ENCODE results near the gene PPIG. TPM values are rescaled to one million over a fixed set of nuclear protein-coding genes. Genes with fewer than 3 reads are reported as not detected.

The PPIG gene
- total and polyA plus RNA-seq, 2 donors (not counting 1 experiment from before 2014, with no cell fraction given) = 21.5 to 78.6 TPM

GRCh38 chr2:169623235-169623634, 39.1 kb downstream of the PPIG start:
- ATAC-seq (ENCODE audit: low read depth) (no peak), DNase-seq (no peak)
- Mint-ChIP-seq H3K9me3 (ENCODE audit: insufficient read depth) (no peaks in the 10 kb centered on the region), H3K4me1 (peaks cover 5% of the 10 kb centered on the region), H3K27me3 (no peaks in the 10 kb centered on the region), H3K4me3 (no peak overlapping the region), H3K27ac (no peak overlapping the region)
- Histone ChIP-seq H3K79me2 (ENCODE audit: control insufficient read depth, insufficient read depth, low read length) (peaks cover 16% of the 10 kb centered on the region), H3K9me3 (ENCODE audit: control extremely low read depth in 1 of 3, control insufficient read depth in 2 of 3, insufficient read depth in 1 of 3, low read length in 2 of 3) (no peaks in the 10 kb centered on the region), H3K36me3 (replicated peaks in 1 of 2; ENCODE audit: control extremely low read depth in 1 of 2, control insufficient read depth in 1 of 2, extremely low read depth in 1 of 2, insufficient read depth in 2 of 2, low read length in 1 of 2) (peaks cover 3 to 54% of the 10 kb centered on the region in 2 experiments), H3K27ac (ENCODE audit: low read length in 2 of 2) (no peak overlapping the region), H3K4me3 (ENCODE audit: control extremely low read depth in 1 of 5, extremely low read depth in 1 of 5, insufficient read depth in 1 of 5, low read depth in 2 of 5, low read length in 4 of 5) (no peak overlapping the region), H3K4me2 (replicated peaks; ENCODE audit: low read depth, low read length, poor library complexity, severe bottlenecking) (no peak overlapping the region), H3K9ac (ENCODE audit: low read length) (no peak overlapping the region), H4K20me1 (ENCODE audit: control insufficient read depth, insufficient read depth, low read length, poor library complexity, severe bottlenecking) (peaks cover 13% of the 10 kb centered on the region), H2AFZ (ENCODE audit: insufficient read depth, low read depth, low read length, poor library complexity, severe bottlenecking) (no peak overlapping the region), H3K4me1 (ENCODE audit: control insufficient read depth in 2 of 2, insufficient read depth in 2 of 2, low read length in 2 of 2) (no peaks in the 10 kb centered on the region), H3K27me3 (replicated peaks in 1 of 4; ENCODE audit: control extremely low read depth in 1 of 4, control insufficient read depth in 3 of 4, insufficient read depth in 4 of 4, low read length in 3 of 4) (no peaks in the 10 kb centered on the region)
- TF ChIP-seq EZH2 (IDR thresholded peaks at IDR 0.05; ENCODE audit: borderline replicate concordance, insufficient read depth, low read depth, low read length, poor library complexity, severe bottlenecking) = no peak
- TF ChIP-seq, protein P1, sequence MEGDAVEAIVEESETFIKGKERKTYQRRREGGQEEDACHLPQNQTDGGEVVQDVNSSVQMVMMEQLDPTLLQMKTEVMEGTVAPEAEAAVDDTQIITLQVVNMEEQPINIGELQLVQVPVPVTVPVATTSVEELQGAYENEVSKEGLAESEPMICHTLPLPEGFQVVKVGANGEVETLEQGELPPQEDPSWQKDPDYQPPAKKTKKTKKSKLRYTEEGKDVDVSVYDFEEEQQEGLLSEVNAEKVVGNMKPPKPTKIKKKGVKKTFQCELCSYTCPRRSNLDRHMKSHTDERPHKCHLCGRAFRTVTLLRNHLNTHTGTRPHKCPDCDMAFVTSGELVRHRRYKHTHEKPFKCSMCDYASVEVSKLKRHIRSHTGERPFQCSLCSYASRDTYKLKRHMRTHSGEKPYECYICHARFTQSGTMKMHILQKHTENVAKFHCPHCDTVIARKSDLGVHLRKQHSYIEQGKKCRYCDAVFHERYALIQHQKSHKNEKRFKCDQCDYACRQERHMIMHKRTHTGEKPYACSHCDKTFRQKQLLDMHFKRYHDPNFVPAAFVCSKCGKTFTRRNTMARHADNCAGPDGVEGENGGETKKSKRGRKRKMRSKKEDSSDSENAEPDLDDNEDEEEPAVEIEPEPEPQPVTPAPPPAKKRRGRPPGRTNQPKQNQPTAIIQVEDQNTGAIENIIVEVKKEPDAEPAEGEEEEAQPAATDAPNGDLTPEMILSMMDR (IDR thresholded peaks at IDR 0.05) = no peak
- WGBS (ENCODE audit: insufficient coverage) = 100% methylated on average over 1 of the region's 4 CpGs
- intact Hi-C loops (cut with micrococcal nuclease) = no loop called here
- CTCF ChIA-PET = interaction anchor here (1.3 kb wide), 1 partner anchor 17 kb away, joined by 3 read pairs; no protein-coding TSS in a partner anchor
- POLR2A ChIA-PET = no interaction called here

- Histone ChIP-seq H3K9ac (ENCODE audit: low read length) (no peak overlapping the region), H3K27me3 (replicated peaks in 1 of 4; ENCODE audit: control extremely low read depth in 1 of 4, control insufficient read depth in 3 of 4, insufficient read depth in 4 of 4, low read length in 3 of 4) (no peaks in the 10 kb centered on the region), H4K20me1 (ENCODE audit: control insufficient read depth, insufficient read depth, low read length, poor library complexity, severe bottlenecking) (peaks cover 13% of the 10 kb centered on the region), H3K4me2 (replicated peaks; ENCODE audit: low read depth, low read length, poor library complexity, severe bottlenecking) (no peak overlapping the region), H3K9me3 (ENCODE audit: control extremely low read depth in 1 of 3, control insufficient read depth in 2 of 3, insufficient read depth in 1 of 3, low read length in 2 of 3) (no peaks in the 10 kb centered on the region), H3K36me3 (replicated peaks in 1 of 2; ENCODE audit: control extremely low read depth in 1 of 2, control insufficient read depth in 1 of 2, extremely low read depth in 1 of 2, insufficient read depth in 2 of 2, low read length in 1 of 2) (peaks cover 3 to 38% of the 10 kb centered on the region in 2 experiments), H3K27ac (ENCODE audit: low read length in 2 of 2) (no peak overlapping the region), H2AFZ (ENCODE audit: insufficient read depth, low read depth, low read length, poor library complexity, severe bottlenecking) (no peak overlapping the region), H3K4me1 (ENCODE audit: control insufficient read depth in 2 of 2, insufficient read depth in 2 of 2, low read length in 2 of 2) (no peaks in the 10 kb centered on the region), H3K79me2 (ENCODE audit: control insufficient read depth, insufficient read depth, low read length) (peaks cover 7% of the 10 kb centered on the region), H3K4me3 (ENCODE audit: control extremely low read depth in 1 of 5, extremely low read depth in 1 of 5, insufficient read depth in 1 of 5, low read depth in 2 of 5, low read length in 4 of 5) (no peak overlapping the region)
- DNase-seq = no peak
- TF ChIP-seq, protein P1 (IDR thresholded peaks at IDR 0.05) = no peak
- no peak for TF ChIP-seq EZH2 (IDR thresholded peaks at IDR 0.05; ENCODE audit: borderline replicate concordance, insufficient read depth, low read depth, low read length, poor library complexity, severe bottlenecking)
- intact Hi-C loops (cut with micrococcal nuclease) = no loop called here
- no peaks in the 10 kb centered on the region for H3K27me3 Mint-ChIP-seq
- CTCF ChIA-PET = no interaction called here
- H3K4me1 Mint-ChIP-seq = no peaks in the 10 kb centered on the region
- 100% methylated on average over 2 of the region's 3 CpGs for WGBS (ENCODE audit: insufficient coverage)
- POLR2A ChIA-PET = interaction anchor here (0.7 kb wide), 1 partner anchor 35 kb away, joined by 3 read pairs; no protein-coding TSS in a partner anchor
- H3K27ac Mint-ChIP-seq = no peak overlapping the region
- H3K9me3 Mint-ChIP-seq (ENCODE audit: insufficient read depth) = no peaks in the 10 kb centered on the region
- no peak overlapping the region for H3K4me3 Mint-ChIP-seq
- ATAC-seq (ENCODE audit: low read depth) = no peak
Measured at GRCh38 chr2:169625781-169626180, 41.6 kb downstream of the PPIG start.

Measured in B cell (primary cell).